Fibroblast of lung (primary cell): ENCODE results near the gene CTTN.

ENCODE experiments used
- EZH2 ChIP-seq: IDR thresholded peaks from 2 replicates; pipeline ENCODE4 v1.5.1; 2012; ENCODE audit warnings: low read length, control low read depth, mild to moderate bottlenecking; ENCODE audit errors: missing control alignments
- TF ChIP-seq, protein P1 (sequence below), 2 donors: IDR thresholded peaks in 1 of 2; conservative IDR thresholded peaks in 1 of 2; 1 replicate in 1 of 2; 2 replicates in 1 of 2; pipeline ENCODE4 v1.5.1; 2011 to 2012; ENCODE audit warnings: low read length in 2 of 2, control low read depth in 1 of 2, inconsistent platforms in 1 of 2, low read depth in 1 of 2, mild to moderate bottlenecking in 1 of 2

GRCh38 chr11:70485326-70486025 is 87.1 kb downstream of the CTTN start:
- no peak for TF ChIP-seq EZH2
- TF ChIP-seq, protein P1, sequence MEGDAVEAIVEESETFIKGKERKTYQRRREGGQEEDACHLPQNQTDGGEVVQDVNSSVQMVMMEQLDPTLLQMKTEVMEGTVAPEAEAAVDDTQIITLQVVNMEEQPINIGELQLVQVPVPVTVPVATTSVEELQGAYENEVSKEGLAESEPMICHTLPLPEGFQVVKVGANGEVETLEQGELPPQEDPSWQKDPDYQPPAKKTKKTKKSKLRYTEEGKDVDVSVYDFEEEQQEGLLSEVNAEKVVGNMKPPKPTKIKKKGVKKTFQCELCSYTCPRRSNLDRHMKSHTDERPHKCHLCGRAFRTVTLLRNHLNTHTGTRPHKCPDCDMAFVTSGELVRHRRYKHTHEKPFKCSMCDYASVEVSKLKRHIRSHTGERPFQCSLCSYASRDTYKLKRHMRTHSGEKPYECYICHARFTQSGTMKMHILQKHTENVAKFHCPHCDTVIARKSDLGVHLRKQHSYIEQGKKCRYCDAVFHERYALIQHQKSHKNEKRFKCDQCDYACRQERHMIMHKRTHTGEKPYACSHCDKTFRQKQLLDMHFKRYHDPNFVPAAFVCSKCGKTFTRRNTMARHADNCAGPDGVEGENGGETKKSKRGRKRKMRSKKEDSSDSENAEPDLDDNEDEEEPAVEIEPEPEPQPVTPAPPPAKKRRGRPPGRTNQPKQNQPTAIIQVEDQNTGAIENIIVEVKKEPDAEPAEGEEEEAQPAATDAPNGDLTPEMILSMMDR (conservative IDR thresholded peaks at IDR 0.05 in 1 of 2, IDR thresholded peaks at IDR 0.05 in 1 of 2; ENCODE audit: low read depth in 1 of 2, low read length in 2 of 2): no peak
